HG03439 (cell line): ENCODE results near the gene SPAG7.
A peak's percentile ranks its signal among the peaks of the same experiment; 100 is the strongest.

Experiments used
- ATAC-seq: cut with Tn5 transposase; IDR thresholded peaks from one replicate; pipeline ENCODE4 v1.9.1; 2021; ENCODE audit warnings: mild to moderate bottlenecking, moderate library complexity; ENCODE audit not compliant: unreplicated experiment

The SPAG7 gene

DNA sequence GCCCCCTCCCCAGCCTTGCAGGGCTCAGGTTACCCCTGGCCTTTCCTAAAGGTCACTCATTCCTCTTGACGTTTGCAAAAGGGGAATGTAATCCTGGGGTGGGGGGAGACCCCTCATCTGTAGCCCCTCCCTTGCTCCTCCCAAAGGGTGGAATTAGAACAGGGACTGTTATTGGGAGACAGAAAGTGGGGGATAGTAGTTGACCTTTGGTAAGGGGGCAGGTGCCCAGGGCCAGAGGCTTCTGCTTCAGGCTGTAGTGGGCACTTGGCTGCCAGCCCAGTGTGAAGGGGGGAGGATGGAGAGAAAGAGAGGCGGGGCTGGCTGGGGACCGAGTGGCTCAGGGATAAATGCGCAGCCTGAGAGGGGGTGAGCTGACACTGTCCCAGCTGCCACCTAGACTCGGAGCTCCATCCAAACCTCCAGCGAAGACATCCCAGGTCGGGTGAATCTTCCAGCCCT, 16.8 kb downstream of the SPAG7 start, which contains the start of gene ENO3:
Gene ENO3 (plus strand): TSS at position 374 of the 459 bp plus-strand sequence. CDS start 711 bp downstream, outside the sequence.
- no peak for ATAC-seq

- peak; percentile 7 for ATAC-seq
Measured at GRCh38 chr17:4950075-4950745, 17.4 kb downstream of the SPAG7 start.

GRCh38 chr17:4949321-4950074, 18.1 kb downstream of the SPAG7 start:
- peak; percentile 35 for ATAC-seq

GRCh38 chr17:4948931-4949320, 18.7 kb downstream of the SPAG7 start:
- peak; percentile 25 for ATAC-seq

DNA sequence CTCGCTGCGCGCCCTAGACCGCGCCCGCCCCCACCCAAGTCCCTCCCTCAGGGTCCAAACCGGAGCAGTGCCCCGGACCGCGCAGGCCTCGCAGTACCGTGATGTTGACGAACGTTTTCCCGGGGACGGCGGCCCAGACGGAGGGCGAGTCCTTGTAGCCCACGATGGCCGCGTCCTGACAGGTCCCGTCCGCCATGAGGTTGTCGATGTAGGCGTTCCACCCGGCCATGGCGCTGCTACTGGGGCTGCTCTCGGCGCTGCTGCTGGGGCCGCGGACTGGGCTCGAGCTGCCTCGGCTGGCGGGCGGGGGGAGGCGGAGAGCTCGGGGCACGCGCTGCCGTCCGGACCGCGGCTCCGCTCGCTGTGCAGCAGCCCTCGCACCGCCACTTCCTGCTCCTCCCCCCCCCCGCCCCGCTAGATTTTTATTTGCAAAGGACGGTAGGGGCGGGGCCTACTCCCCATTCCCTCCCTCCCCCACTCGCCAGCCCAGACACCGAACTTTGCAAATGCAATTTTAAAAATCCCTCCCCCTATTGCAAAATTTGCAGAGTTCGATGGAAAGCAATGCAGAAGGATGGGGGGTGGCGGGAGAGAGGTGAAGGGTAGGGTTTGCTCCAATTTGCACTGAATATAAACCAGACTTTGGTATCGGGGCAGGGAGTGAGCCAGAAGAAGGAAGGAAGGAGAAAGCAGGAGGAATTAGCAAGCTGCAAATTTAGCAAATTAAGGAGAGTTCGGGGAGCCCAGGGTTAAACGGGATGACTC, 19.3 kb downstream of the SPAG7 start, which contains the start of gene PFN1:
Gene PFN1 (minus strand): TSS at position 365 of the 765 bp plus-strand sequence. CDS start 136 bp downstream, at position 229.
- ATAC-seq, result peak; percentile 16

- peak; percentile 4 for ATAC-seq
Measured at GRCh38 chr17:4947411-4948165, 20.0 kb downstream of the SPAG7 start.

DNA sequence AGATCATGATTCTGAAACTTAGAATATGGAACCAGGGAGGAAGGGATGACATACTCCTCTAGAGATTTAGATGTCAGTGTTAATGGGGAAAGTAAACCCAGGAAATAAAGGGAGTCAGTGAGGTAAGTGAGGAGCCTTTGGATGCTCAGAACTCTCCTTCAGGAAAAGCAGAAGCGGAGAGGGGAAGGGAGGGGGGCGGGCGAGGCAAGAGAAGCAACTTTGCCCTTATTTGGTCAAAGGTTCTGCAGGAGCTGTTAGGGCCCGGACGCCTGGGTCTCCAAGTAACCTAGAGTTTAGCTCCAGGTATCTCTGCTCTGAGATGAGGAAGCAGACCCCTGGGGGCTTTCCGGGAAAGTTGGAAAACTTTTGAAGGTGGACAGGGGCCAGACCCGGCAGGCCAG, 20.6 kb downstream of the SPAG7 start:
- ATAC-seq, result no peak

DNA sequence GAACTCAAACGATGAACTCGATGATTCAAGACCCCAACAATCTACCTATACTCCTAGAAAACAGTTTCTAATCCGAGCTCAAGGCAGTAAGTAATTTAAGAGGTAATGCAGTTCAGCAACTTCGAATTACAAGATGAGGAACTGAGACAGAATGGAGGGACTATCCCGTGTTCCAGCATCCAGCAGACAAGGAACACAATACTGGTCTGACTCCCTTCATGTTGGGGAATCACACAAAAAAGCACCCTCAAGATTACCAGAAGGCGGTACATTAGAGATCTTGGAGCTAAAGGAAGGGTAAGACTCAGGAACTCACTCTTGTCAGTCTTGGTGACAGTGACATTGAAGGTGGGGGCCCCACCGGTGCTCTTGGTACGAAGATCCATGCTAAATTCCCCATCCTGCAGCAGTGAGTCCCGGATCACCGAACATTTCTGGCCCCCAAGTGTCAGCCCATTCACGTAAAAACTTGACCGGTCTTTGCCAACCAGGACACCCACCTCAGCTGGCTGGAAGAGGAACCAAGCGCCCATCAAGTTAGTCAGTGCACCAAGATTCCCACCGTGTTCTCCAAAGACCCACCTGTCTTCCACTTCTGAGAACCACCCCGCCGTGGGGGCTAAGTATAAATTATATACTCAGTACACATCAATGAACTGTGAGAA, 21.2 kb downstream of the SPAG7 start:
- no peak for ATAC-seq

GRCh38 chr17:4945944-4946280, 21.7 kb downstream of the SPAG7 start:
- ATAC-seq, result no peak

GRCh38 chr17:4945176-4945943, 22.3 kb downstream of the SPAG7 start:
- ATAC-seq, result peak; percentile 17

GRCh38 chr17:4944554-4945175, 23.0 kb downstream of the SPAG7 start:
- no peak for ATAC-seq

DNA sequence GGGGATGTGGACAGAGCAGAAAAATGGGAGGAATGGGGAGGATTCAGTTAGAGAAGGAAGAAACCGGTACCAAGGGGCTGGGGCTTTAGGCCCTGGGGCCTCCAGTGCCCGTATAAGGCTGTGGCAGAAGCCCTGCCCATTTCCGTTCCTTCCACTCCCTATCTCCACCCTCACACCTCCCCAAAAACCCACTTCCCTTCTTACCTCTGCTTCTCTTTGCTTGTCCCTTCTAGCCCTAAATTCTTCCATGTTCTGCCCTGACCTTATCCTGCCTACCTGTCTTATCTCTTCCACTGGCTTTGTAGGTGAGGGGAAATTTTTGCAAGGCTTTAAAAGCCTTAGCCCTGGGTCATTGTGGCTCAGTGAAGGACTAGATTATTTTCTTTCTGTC, 23.5 kb downstream of the SPAG7 start:
- ATAC-seq, result no peak

- no peak for ATAC-seq
Measured at GRCh38 chr17:4942760-4943508, 24.7 kb downstream of the SPAG7 start.

DNA sequence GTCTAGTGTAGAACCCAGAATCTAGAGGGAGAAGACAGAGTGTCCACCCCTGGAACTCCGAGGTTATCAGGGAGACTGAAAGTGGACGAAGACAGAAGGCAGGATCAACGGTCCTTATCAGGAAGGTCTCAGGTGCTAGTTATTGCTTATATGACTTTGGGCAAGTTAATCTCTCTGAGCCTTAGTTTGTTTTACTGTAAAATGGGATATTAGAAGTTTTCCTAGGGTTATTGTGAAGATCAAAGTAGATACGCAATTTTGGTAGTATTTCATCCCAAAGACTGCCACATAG, 26.4 kb downstream of the SPAG7 start:
- no peak for ATAC-seq

GRCh38 chr17:4940555-4941318, 26.9 kb downstream of the SPAG7 start:
- ATAC-seq, result no peak

- ATAC-seq, result peak; percentile 74
Measured at GRCh38 chr17:4939796-4940554, 27.6 kb downstream of the SPAG7 start, which contains the start of the genes RNF167 and SLC25A11. Gene RNF167, plus strand, starts transcription at chr17:4940268. Its CDS starts 642 bp downstream, at chr17:4940910. Gene SLC25A11, minus strand, starts transcription at chr17:4940046. Its CDS starts 136 bp downstream, at chr17:4939910.

DNA sequence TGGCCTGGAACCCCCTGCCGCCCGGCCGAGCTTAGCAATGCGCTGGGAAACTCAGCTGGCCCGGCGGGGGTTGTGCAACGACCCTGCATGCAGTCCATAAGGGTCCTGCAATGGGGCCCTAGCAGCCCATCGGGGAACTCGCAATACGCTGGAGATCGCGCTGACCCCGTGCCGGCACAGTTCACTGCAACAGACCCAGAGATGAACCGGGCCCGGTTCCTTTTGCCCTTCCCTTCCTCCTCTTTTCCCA, 28.1 kb downstream of the SPAG7 start:
- ATAC-seq, result no peak
